Activated CD4-positive, alpha-beta T cell treated with anti-CD3 and anti-CD28 coated beads, Interleukin-2, amount 50 U/mL, for 48 hours (primary cell): ENCODE data around the gene EVX2.

ENCODE experiments used
- DNase-seq, 2 experiments: peaks; one replicate each; pipeline ENCODE4 v3.0.0-alpha.2; 2020

EVX2 gene

DNA sequence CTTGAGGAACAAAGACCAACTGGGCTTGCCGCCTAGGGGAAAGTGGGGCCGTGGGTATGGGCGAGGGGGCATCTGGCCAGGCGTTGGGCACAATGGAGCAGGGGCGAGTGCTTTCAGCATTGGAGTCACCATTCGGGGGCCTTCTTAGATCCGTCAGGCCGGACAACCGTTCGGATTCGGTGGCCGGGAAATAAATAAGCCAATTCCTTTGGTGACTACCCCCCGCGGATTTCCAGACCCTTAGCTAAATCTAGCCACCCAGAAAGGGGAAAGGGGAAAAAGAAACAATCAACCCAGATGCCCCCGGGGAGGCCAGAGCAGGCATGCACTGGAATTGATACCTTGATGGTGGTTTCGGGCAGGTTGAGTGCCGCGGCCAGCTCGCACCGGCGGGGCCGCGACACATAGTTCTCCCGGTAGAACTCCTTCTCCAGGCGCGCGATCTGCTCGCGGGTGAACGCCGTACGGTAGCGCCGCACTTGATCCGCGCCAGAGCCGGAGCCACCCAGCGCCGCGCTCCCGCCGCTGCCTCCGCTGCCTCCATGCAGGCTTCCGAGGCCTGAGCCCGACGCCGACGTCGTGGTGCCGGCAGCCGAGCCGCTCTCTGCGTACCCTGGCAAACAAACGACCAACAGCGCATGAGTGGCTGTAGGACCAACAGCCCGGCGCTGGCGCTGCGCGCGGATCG lies 1.8 kb downstream of the EVX2 start:
- no peak for DNase-seq

DNA sequence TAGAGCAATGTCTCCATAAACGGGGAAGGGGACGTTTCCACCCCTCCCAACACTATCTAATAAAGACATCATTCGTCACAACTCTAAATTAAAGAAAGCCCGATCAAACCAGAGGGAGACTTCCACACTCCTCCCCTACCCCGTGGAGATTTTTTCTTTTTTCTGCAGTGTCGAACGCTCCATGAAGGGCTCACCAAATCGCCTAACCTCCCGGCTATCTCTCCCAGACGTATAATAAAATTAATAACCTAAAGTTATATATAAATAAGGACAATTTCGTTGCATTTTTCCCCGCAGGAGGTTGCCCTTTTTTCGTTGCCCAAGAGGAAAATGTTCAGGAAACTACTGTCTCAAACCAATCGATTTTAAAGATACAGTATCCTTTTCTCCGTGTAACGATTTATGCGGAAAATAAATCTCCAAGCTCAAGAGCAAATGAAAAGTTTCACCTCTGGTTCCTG lies 2.4 kb downstream of the EVX2 start:
- DNase-seq: no peak

DNA sequence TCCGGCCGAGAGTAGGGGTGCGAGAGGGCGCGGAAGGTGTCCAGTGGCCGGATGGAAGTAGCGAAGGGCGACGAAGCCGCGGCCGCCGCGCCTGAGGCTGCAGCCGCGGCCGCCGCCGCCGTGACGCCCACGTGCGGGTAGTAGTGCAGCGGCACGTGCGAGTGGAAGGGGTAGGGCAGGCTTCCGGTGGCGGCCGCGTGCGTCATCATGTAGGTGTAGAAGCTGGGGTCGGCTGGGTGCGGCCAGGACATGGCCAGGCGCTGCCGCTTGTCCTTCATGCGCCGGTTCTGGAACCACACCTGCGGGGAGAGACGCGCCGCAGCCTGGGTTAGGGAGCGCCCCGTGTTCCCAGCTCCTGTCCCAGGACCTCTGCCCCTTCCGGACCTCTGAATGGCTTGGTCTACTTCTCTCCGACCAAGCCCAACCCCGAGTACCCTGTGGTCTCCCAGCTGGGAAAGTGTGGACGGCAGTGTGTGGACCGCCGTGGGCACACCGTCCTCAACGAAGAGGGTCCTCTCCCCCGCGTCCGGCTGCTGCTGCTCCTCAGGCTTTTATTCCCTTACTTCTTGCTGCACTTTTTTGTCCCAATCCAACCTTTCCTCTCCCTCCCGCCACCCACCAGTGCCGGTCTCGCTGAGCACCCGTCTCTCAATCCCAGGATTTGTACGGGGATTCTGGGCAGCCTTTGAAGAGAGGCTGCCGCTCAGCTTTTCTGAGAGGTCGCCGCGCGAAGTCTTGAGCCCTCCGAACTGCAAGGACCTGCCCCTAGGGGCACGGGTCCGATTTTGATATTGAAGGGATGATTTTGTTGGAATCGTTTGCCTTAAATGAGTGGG lies 3.0 kb downstream of the EVX2 start:
- no peak for DNase-seq

DNA sequence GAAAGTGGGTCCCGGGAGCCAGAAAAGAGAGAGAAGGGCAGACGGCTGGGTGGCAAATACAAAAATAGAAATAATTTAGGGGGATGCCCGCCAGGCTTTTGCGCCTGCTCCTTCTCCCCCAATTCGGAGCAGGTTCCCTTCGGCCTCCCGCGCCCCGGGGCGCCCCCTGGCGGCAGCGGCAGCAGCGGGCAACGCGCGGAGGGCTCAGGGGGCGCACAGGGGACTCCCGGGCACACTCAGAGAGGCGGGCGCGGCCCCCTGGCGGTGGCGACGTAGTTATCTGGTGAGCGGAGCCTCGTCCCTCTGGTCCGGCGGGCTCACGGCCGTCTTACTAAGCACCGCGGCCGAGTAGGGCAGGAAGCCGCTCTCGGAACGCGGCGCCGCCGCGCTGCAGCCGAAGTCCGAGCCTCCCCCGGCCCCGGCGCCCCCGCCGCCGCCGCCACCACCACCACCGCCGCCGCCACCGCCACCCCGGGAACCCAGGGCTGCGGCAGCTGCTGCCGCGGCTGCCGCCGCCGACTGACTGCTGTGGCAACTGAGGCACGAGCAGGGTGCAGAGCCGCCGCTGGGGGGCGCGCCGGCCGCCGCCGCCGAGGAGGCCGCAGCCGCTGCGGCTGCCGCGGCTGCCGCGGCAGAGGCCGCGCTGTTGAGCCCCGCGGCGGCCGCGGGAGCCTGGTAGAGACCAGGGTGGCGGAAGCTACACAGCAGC lies 3.8 kb downstream of the EVX2 start:
- no peak for DNase-seq

DNA sequence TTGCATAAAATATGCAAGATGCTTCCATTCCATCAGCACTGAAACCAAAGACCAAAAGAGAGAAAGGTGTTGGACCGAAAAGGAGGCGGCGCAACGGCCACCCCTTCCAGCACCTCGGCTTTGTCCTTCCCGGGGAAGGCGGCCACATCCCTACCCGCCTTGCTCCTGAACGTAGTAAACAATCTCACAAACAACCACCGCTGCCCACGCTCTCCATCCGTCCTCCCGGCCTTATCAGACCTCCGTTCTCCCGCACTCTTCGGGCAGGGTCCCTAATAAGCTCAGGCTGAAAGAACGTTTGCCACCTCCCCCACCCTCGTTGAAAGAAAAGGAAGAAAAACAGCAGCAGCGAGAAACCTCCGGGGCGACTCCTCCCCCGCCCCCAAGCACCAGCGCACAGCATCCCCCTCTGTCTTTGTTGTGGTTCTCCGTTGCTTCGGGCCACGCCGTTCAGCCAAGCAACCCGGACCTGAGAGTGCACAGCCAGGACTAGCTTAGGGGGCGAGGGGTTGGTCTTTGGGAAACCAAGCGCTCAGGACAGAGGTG lies 4.4 kb downstream of the EVX2 start:
- DNase-seq: no peak

DNA sequence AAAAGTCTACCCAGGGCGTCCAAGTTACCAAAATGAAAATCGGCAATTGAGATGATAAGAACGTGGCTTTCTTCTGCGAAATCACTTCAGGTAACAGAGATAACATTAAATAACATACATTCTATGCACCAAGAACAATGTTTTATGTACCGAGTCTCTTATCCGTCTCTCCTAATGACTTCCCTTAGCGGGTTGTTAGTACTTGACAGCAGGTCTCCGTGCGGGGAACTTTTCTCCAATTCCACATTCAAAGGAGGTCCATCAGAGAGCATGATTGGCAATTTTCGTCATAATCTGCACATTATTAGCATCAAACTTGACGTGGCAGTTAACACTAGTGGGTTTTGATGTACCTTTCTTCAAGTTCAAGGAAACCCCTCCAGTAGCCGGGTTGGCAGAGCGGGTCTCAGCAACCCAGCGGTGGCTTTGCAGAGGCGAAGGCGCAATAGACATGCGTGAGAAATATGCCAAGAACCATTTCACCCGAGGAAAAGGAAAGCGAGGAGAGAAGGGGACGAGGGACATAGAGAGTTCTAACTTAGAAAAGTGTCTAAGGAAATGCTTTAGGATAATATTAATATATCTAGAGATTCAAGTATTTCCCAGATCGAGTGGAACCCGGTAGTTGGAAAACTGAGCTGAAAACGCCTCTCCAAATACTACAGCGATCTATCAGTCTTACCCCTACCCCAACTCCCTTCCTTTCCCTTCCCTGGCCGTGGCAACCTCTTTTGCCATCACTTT lies 5.0 kb downstream of the EVX2 start:
- no peak for DNase-seq

DNA sequence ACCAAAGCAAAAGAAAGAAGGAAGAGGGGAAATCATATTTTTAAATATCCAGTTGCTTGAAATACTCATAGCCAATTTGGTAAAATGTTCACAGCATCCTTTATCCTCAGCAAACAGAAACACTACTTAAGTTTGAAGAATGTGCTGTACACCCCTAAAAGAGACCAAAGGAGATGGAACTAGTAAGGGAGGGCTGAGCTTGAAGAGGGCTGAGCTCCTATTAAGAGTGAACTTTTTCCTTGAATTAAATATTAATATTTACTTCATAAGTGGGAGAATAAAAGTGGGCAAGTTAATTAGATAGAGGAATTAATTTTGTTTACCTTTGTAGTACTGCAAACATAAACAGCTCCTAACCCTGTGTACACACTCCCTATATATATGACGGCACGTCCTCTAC lies 7.0 kb downstream of the EVX2 start:
- no peak for DNase-seq

DNA sequence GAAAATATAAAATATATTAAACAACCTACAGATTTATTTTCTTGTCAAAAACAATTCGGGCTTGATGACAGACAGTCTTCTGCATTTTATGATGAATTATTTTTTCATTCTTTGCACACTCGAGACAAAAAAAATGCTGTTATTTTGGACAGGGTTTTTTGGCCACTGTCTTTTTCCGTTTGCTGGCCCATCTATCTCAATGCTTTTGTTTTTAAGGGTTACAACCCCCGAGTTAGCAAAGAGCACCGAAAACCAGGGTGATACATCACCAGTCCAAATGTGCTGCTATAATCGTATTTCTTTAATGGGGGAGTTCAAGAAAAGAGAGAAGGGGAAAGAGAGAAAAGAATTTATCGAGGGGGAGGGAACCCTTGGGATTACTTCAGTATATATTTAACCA lies 7.7 kb downstream of the EVX2 start:
- no peak for DNase-seq

DNA sequence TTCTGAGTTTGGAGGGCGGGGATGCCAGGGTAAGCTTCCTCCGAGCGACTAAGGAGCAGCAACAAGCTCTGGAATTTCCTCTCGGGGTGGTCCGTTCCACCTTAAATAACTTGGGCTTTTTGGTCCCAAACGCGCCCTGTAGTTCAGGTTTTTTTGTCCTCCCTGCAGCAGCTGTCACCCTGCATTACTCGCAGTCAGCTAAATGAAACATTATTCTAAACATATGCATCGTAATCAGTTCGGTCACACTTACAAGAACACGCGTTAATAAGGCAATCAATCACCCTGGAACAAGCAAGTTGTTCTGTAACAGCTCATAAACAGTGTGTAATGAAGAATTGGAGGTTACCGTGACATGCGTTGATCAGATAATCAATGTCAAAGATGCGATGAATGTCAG lies 8.3 kb downstream of the EVX2 start:
- DNase-seq: no peak

DNA sequence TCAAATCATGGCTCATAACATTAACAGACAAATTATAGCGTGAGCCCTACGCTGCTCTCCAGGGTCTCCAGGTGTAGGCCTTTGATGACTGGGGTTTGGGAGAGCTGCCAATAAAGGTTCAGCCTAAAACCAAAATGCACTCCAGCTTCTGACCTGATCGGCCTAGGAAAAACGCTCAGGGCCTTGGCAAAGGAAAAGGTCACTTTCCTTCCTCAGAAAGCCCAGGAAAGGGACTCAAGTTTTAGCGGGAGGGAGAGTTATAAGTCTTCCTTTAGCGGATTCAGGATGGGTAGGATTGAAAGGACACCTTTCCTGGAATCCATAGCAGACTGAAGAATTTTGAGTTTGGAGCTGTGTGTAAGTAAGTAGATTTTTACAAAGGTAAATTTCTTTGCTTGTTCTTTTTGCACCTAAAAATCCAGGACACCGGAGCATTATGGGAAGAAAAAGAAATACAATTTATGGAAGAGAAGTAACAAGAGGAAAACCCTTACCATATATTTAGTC lies 8.8 kb downstream of the EVX2 start:
- no peak for DNase-seq

DNA sequence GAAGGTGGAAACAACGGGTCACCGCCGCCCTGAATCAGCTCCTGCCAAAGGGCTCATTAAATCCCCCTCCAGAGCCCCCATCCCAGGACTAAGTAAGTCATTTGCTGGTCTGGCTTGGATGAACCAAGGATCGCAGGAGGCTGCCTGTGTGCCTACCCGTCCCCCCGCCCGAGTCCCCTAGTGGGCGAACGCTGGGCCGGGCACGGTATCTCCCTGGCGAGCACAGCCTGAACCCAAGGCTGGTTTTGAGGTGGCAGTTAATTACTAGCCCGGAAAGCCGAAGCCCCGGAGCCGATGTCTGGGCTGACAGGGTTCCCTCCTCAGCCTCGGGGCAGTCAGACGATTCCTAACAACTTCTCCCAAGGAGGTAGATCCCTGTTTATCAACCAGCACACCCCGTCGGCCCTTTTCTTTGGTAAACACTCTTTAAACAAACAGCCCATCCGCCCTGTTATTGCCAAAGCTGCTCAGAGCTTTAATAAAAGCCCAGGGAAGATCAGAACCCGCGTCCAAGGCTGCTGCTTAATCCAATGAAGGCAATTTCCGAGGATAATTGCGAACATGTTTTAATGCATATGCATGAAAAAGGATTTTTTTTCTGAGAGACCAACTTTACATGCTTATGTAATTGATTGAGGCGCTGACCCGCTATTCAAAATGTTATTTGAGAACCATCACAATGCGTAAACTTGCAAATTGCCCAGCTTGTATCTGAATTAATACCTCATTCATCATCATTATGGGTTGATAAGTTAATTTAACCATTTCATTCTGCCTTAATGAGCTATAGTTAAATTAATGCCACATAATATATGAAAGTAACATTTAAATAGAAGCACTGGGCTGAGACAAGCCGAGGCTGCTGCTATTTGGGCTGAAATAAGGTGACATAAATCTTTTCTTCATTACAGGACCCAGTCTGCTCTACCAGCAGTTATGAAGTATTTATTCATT lies 10.5 kb downstream of the EVX2 start:
- no peak for DNase-seq

DNA sequence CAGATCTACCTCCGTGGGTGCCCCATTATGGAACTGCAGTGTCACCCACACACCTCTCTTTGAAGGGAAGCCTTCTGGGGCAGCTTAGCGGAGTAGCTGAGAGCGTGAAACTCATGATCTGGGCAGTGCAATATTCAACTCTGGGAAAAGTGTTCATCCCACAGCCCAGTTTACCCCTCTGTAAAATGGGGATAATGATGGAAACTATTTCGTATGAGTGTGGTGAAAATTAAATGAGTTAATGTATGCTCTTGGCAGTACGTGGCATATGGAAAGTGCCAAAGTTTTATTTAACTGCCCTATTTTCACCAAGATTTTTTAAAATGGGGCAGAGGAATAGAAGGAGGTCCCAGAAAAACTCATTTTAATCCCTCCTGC lies 11.5 kb downstream of the EVX2 start:
- DNase-seq: no peak

DNA sequence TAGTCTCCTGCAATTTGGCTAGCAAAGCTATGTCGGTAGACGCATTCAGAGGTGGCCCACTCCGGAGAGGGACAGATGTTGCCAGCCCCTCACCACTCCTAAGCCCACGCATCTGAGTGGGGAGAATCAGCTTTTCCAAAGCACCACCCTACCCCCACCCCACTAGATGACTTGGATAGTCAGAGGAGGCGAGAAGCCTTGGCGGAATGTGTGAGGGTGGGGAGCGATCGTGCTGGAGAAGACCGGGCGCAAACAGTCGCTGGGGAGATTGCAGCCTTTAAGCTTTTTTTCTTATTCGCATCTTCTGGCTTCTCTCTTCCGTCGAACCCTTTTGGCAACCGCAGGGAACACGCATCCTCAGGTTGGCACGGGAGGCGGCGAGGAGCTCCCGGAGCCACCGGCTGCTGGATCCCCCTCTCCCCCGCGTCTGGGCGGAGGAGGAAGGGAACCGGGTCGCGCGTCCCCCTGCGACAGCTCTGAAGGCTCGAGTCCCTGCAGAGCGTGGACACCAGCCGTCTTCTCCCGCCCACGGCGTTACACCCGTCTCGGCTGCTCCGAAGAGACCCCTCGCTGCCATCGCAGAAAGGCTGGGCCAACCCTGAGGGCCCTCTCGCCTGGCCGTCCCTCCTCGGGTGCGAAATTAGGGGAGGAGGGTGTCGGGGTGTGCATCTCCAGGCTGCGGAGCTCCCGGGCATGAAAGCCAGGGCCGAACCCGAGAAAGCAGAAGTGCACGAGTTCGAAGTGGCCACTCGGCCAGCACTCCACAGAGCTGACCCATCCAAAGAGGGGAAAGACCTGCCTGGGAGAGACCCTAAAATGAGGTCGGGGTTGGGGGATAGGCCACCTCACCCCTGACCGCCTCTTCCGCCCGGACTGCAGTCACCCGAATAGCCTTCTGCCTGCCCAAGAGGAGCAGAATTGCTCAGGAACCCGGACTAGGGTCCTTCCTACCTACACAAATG lies 12.2 kb downstream of the EVX2 start:
- DNase-seq: no peak

DNA sequence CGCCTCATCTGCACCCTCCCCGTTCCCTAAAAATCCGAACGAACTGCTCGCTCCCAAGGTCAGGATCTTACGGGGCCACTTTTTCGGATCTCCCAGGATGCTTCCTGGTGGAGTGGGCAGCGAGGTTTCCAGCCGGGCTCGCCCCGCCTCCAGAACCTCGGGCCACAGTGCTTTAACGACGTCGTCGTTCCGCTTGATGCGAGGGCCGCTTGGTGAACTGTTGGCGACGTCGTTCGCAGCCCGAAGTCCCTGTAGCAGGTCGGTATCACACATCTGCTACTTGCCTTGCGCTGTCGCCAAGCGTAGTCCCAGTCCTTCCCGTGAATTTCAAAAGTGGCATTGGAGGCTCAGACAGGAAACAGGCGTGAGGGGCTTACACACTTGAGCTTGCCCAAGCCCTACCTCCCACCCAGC lies 15.3 kb downstream of the EVX2 start:
- no peak for DNase-seq

DNA sequence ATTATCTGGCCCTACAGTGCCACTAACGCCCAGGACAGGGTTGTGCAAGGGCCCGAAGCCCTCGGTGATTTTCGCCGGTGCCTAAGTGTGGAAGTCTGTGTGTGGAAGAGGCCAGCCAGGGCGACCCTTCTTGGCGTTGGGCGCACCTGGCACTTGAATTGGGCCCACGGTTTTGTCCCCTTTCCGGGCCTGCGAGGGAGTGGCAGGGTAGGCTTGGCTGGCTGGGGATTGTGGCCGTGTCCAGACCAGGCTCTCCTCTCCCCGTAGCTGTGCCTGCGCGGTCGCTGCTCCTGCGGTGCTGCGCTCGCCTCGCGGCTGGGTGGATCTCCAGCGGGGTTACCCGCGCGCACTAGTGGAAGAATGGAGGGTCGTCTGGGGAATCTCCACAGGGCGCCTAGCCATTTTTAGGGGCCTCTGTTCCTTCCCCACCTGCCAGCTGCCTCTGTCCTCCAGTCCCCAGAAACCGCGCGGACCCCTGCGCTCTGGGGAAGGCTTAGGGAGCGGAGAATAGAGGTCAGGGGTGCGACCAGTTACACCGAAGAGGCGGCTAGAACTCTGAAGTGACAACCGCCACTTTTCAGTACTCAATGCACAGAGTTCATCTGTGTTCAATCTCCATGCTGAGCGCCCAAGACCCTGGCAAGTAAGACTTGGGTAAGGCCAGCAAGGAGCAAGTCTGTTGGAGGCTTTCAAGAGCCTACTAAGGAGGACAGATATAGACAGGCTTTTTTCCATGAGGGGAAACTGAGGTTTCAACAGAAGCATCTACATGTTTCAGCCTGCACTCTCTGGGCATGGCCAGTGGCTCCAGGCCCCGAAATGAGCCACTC lies 16.0 kb downstream of the EVX2 start:
- DNase-seq: no peak

DNA sequence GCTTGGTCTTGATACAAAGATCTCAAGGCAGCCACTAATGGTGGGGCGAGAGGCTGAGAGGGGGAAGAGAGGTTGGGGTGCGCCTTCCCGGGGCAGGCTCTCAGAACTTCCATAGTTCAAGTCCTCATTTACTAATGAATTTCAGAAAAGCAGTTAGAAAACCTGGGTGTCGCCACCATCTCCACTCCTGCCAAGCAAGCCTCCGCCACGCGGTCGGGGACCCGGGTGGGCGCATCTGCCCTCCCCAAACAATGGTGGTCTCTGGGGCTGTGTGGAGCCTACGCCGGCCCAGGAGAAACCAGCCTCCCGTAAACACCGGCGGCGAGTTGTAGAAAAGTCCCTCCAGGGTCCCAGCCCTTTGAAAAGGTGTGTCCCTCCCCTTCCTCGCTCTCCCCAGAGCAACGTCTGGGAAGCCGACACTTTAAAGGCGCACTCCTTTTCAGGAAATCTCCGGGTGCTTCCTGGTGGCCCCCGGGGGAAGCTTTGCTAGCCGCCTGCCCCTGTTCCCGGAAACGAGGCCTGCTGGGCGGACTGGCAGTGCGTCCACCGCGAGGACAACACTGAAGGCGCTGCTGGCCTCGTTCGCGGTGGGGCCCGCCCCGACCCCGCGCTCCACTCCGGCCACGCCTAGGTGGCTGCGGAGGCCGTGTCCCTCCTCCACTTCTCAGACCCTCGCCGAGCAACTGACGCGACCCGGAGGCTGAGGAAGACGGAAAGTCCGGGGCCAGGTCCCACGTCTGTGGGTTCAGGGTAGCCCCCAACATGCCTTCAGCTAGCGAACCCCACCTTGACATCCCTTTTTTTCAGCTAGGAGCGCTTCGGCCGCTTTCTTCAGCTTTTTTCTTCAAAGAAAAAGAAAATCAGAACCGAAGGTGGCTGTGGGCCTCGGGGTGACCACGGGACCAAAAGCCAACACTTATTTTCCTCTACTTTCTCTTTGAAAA lies 16.8 kb downstream of the EVX2 start:
- no peak for DNase-seq

DNA sequence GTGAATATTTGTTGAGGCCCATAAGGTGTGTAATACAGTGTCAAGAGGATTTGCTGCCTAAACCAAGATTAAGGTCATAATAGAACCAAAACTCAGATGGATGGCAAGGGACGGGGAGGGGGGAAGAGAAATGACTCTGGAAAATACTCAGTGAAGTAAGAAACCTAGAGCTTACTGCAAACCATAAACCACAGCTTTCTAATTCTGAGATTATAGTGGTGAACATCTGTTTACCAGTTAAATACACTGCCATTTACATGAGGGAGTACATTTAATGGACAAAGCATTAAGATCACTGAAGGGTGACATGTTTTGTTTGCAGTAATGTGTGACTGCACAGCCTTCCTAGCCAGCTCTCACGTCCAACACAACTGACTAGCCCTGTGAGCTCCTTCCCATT lies 19.8 kb downstream of the EVX2 start:
- DNase-seq: no peak

DNA sequence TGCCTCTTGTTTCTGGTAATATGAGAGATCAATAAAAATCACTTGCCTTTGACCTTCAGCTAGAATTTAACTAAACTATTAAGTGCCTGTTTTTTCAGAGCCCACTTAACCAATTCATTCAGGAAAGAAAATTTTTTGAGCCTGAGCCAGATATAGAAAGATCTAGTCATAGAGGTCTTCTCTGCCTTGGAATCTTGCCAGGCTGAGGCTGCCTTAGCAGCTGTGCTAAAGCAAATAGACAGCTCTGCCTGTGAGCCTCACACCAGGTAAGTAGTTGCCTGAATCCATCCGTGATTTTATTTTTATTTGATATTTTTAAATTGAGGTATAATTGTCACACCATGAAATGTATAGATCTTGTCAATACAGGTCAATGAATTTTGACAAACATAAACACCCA lies 27.4 kb downstream of the EVX2 start:
- no peak for DNase-seq
